ENCODE measurements around the gene TMEM72. TPM values are rescaled to one million over a fixed set of nuclear protein-coding genes. Genes with fewer than 3 reads are reported as not detected.

TMEM72 gene
- total RNA-seq, 1 donor from 2014 or later: not detected

DNA sequence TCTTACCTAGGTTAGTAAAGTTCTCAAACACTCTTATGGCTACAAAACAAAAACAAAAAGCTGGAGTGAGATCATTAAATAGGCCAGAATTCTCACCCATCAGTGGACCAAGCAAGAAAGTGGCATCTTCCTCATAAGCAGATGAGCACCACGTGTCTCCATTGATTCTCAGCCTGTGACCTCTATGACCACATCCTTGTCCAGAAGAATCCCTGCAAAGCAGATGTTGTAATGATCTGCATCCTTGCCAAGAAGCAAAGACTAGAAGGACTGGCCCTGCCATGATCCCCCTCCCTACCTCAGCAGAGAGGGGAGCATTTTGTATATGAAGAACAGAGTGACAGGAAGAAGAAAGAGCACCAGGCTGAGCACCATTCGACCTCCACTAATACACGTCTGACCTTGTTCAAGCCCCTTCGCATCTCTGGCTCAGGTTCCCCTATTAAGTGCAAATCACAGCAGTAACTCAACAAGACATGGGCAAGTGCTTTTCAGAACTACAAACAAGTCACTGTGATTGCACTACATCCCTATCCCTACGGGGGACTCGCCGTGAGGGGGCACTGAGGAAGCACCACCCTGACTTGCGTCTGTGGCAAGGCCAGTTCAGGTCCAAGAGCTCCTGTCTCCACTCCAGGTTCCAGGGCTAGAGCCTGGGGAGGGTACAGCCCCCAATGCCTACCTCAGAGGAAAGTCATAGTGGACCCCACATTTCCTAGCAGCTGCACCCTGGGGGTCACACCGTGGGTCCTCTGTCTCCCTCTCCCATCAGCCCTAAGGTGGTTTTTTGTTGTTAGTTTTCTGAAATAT, 26.3 kb downstream of the TMEM72 start:
- no peaks in the 10 kb centered on the region for H3F3A ChIP-seq (ENCODE audit: low read depth)

GRCh38 chr10:44938956-44939355, 27.8 kb downstream of the TMEM72 start:
- no peak overlapping the region for H3K4me2 ChIP-seq
- H3K9me3 ChIP-seq (ENCODE audit: low read depth): no peaks in the 10 kb centered on the region
- no peak overlapping the region for H3K27ac ChIP-seq
- H3K36me3 ChIP-seq: no peaks in the 10 kb centered on the region
- H3K36me3 Mint-ChIP-seq: no peaks in the 10 kb centered on the region
- H3K9ac ChIP-seq: no peak overlapping the region
- no peak overlapping the region for H3K27ac Mint-ChIP-seq
- H2AFZ ChIP-seq (replicated peaks): no peak overlapping the region
- H4K20me1 ChIP-seq (ENCODE audit: low read depth): no peaks in the 10 kb centered on the region
- H3F3A ChIP-seq (ENCODE audit: low read depth): no peaks in the 10 kb centered on the region
- H3K9me3 Mint-ChIP-seq: peaks cover 3% of the 10 kb centered on the region
- TF ChIP-seq EZH2 (IDR thresholded peaks at IDR 0.05) (no peak), EZH2phosphoT487 (IDR thresholded peaks at IDR 0.05) (no peak)
- TF ChIP-seq, protein P1, sequence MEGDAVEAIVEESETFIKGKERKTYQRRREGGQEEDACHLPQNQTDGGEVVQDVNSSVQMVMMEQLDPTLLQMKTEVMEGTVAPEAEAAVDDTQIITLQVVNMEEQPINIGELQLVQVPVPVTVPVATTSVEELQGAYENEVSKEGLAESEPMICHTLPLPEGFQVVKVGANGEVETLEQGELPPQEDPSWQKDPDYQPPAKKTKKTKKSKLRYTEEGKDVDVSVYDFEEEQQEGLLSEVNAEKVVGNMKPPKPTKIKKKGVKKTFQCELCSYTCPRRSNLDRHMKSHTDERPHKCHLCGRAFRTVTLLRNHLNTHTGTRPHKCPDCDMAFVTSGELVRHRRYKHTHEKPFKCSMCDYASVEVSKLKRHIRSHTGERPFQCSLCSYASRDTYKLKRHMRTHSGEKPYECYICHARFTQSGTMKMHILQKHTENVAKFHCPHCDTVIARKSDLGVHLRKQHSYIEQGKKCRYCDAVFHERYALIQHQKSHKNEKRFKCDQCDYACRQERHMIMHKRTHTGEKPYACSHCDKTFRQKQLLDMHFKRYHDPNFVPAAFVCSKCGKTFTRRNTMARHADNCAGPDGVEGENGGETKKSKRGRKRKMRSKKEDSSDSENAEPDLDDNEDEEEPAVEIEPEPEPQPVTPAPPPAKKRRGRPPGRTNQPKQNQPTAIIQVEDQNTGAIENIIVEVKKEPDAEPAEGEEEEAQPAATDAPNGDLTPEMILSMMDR (IDR thresholded peaks at IDR 0.05): no peak
- no peaks in the 10 kb centered on the region for H3K27me3 ChIP-seq
- H3K4me3 ChIP-seq: no peak overlapping the region
- no peaks in the 10 kb centered on the region for H3K4me1 Mint-ChIP-seq
- no peak overlapping the region for H3K4me3 Mint-ChIP-seq
- no peaks in the 10 kb centered on the region for H3K79me2 ChIP-seq (ENCODE audit: low read depth)
- DNase-seq (ENCODE audit: low spot score): no peak
- no peaks in the 10 kb centered on the region for H3K27me3 Mint-ChIP-seq (ENCODE audit: insufficient read depth, low read depth)
- H3K4me1 ChIP-seq: no peaks in the 10 kb centered on the region

More for the DNA sequence above, 26.3 kb downstream of the TMEM72 start:
- no peak overlapping the region for H3K27ac ChIP-seq
- no peak overlapping the region for H3K4me3 ChIP-seq
- DNase-seq (ENCODE audit: low spot score): no peak
- TF ChIP-seq EZH2 (IDR thresholded peaks at IDR 0.05) (no peak), EZH2phosphoT487 (IDR thresholded peaks at IDR 0.05) (no peak)
- TF ChIP-seq, protein P1 (IDR thresholded peaks at IDR 0.05): no peak
- H4K20me1 ChIP-seq (ENCODE audit: low read depth): no peaks in the 10 kb centered on the region
- no peak overlapping the region for H3K9ac ChIP-seq
- H3K36me3 ChIP-seq: no peaks in the 10 kb centered on the region
- Mint-ChIP-seq H3K27ac (no peak overlapping the region), H3K9me3 (peaks cover 3% of the 10 kb centered on the region), H3K4me1 (no peaks in the 10 kb centered on the region), H3K27me3 (ENCODE audit: insufficient read depth, low read depth) (no peaks in the 10 kb centered on the region), H3K36me3 (no peaks in the 10 kb centered on the region), H3K4me3 (no peak overlapping the region)
- H3K4me1 ChIP-seq: no peaks in the 10 kb centered on the region
- H3K9me3 ChIP-seq (ENCODE audit: low read depth): no peaks in the 10 kb centered on the region
- H3K4me2 ChIP-seq: no peak overlapping the region
- H3K79me2 ChIP-seq (ENCODE audit: low read depth): no peaks in the 10 kb centered on the region
- H3K27me3 ChIP-seq: no peaks in the 10 kb centered on the region
- no peak overlapping the region for H2AFZ ChIP-seq (replicated peaks)

- H2AFZ ChIP-seq (replicated peaks): no peak overlapping the region
- H3K9me3 ChIP-seq (ENCODE audit: low read depth): peaks cover 8% of the 10 kb centered on the region
- H3K9ac ChIP-seq: no peak overlapping the region
- no peaks in the 10 kb centered on the region for H3K27me3 Mint-ChIP-seq (ENCODE audit: insufficient read depth, low read depth)
- H3K27me3 ChIP-seq: no peaks in the 10 kb centered on the region
- no peaks in the 10 kb centered on the region for H3K36me3 ChIP-seq
- H3K4me3 Mint-ChIP-seq: no peak overlapping the region
- DNase-seq (ENCODE audit: low spot score): no peak
- no peak overlapping the region for H3K4me3 ChIP-seq
- TF ChIP-seq, protein P1 (IDR thresholded peaks at IDR 0.05): no peak
- TF ChIP-seq EZH2 (IDR thresholded peaks at IDR 0.05) (no peak), EZH2phosphoT487 (IDR thresholded peaks at IDR 0.05) (no peak)
- no peaks in the 10 kb centered on the region for H3K36me3 Mint-ChIP-seq
- H4K20me1 ChIP-seq (ENCODE audit: low read depth): no peaks in the 10 kb centered on the region
- peaks cover 7% of the 10 kb centered on the region for H3K9me3 Mint-ChIP-seq
- H3F3A ChIP-seq (ENCODE audit: low read depth): no peaks in the 10 kb centered on the region
- no peaks in the 10 kb centered on the region for H3K4me1 ChIP-seq
- H3K79me2 ChIP-seq (ENCODE audit: low read depth): no peaks in the 10 kb centered on the region
- H3K27ac ChIP-seq: no peak overlapping the region
- H3K4me1 Mint-ChIP-seq: no peaks in the 10 kb centered on the region
- no peak overlapping the region for H3K4me2 ChIP-seq
- H3K27ac Mint-ChIP-seq: no peak overlapping the region
Measured at GRCh38 chr10:44939691-44940401, 28.7 kb downstream of the TMEM72 start.
